ENCODE results near the gene GPN1.

Gene GPN1

GRCh38 chr2:27663285-27664153, 34.7 kb downstream of the GPN1 start, which contains the start of the genes SLC4A1AP and SUPT7L:
TSS of gene SLC4A1AP (plus strand) at chr2:27663889. CDS start at chr2:27663915, 26 bp downstream.
TSS of gene SUPT7L (minus strand) at chr2:27663614. CDS start at chr2:27662192, 1,422 bp downstream.
- no peaks in the 10 kb centered on the region for H3K27me3 ChIP-seq (replicated peaks)
- peak; percentile 82 for DNase-seq
- no peak for TF ChIP-seq CTCF (IDR thresholded peaks at IDR 0.05; ENCODE audit: low read depth, low read length, missing control alignments)
- H3K36me3 ChIP-seq (replicated peaks), result peaks cover 24% of the 10 kb centered on the region
- H3K27ac ChIP-seq, result peak within 1 kb of the TSS; percentile 88
- in situ Hi-C loops (cut with HindIII; ENCODE audit: low pct_ligation_motif_present, low sequenced_read_pairs), result no loop called here
- peak within 1 kb of the TSS; percentile 95 for H3K4me3 ChIP-seq (ENCODE audit: low read depth, low read length)

GRCh38 chr2:27664154-27664574, 35.3 kb downstream of the GPN1 start:
- in situ Hi-C loops (cut with HindIII; ENCODE audit: low pct_ligation_motif_present, low sequenced_read_pairs), result no loop called here
- TF ChIP-seq CTCF (IDR thresholded peaks at IDR 0.05; ENCODE audit: low read depth, low read length, missing control alignments), result peak; percentile 2
- Histone ChIP-seq H3K27me3 (replicated peaks) (no peaks in the 10 kb centered on the region), H3K4me3 (ENCODE audit: low read depth, low read length) (peak overlapping the region; percentile 95), H3K36me3 (replicated peaks) (peaks cover 24% of the 10 kb centered on the region), H3K27ac (peak overlapping the region; percentile 88)
- no peak for DNase-seq

- no peak for DNase-seq
- no peak for TF ChIP-seq CTCF (IDR thresholded peaks at IDR 0.05; ENCODE audit: low read depth, low read length, missing control alignments)
- Histone ChIP-seq H3K27ac (no peak overlapping the region), H3K36me3 (replicated peaks) (peaks cover 27% of the 10 kb centered on the region), H3K27me3 (replicated peaks) (no peaks in the 10 kb centered on the region), H3K4me3 (ENCODE audit: low read depth, low read length) (peak overlapping the region; percentile 95)
- in situ Hi-C loops (cut with HindIII; ENCODE audit: low pct_ligation_motif_present, low sequenced_read_pairs), result no loop called here
These were observed 35.9 kb downstream of the GPN1 start for GRCh38 chr2:27664622-27665363.

GRCh38 chr2:27667446-27667845, 38.6 kb downstream of the GPN1 start:
- Histone ChIP-seq H3K27me3 (replicated peaks) (no peaks in the 10 kb centered on the region), H3K27ac (no peak overlapping the region), H3K36me3 (replicated peaks) (peaks cover 20% of the 10 kb centered on the region), H3K4me3 (ENCODE audit: low read depth, low read length) (no peak overlapping the region)
- no peak for TF ChIP-seq CTCF (IDR thresholded peaks at IDR 0.05; ENCODE audit: low read depth, low read length, missing control alignments)
- in situ Hi-C loops (cut with HindIII; ENCODE audit: low pct_ligation_motif_present, low sequenced_read_pairs), result no loop called here
- DNase-seq, result no peak

- in situ Hi-C loops (cut with HindIII; ENCODE audit: low pct_ligation_motif_present, low sequenced_read_pairs), result no loop called here
- no peak for DNase-seq
- Histone ChIP-seq H3K36me3 (replicated peaks) (peaks cover 38% of the 10 kb centered on the region), H3K27me3 (replicated peaks) (no peaks in the 10 kb centered on the region), H3K4me3 (ENCODE audit: low read depth, low read length) (no peak overlapping the region), H3K27ac (no peak overlapping the region)
- no peak for TF ChIP-seq CTCF (IDR thresholded peaks at IDR 0.05; ENCODE audit: low read depth, low read length, missing control alignments)
These were observed 42.4 kb downstream of the GPN1 start for GRCh38 chr2:27671235-27671634.
